HG02981 (cell line): ENCODE data around the gene PPME1.

Source experiments
- ATAC-seq: cut with Tn5 transposase; IDR thresholded peaks from one replicate; pipeline ENCODE4 v1.9.1; 2021; ENCODE audit warnings: mild to moderate bottlenecking, moderate library complexity; ENCODE audit not compliant: unreplicated experiment

Gene PPME1

GRCh38 chr11:74225565-74225964 lies 54.5 kb downstream of the PPME1 start:
- no peak for ATAC-seq

GRCh38 chr11:74226907-74227306 lies 55.8 kb downstream of the PPME1 start:
- no peak for ATAC-seq

- ATAC-seq, result no peak
These were observed 61.3 kb downstream of the PPME1 start for GRCh38 chr11:74232311-74232950.

GRCh38 chr11:74233683-74234082 lies 62.6 kb downstream of the PPME1 start:
- no peak for ATAC-seq

- no peak for ATAC-seq
These were observed 64.0 kb downstream of the PPME1 start for GRCh38 chr11:74235121-74235520.

- no peak for ATAC-seq
These were observed 66.5 kb downstream of the PPME1 start for GRCh38 chr11:74237541-74237940.

GRCh38 chr11:74238243-74238642 lies 67.2 kb downstream of the PPME1 start:
- no peak for ATAC-seq

GRCh38 chr11:74248469-74248868 lies 77.4 kb downstream of the PPME1 start:
- ATAC-seq, result no peak

- no peak for ATAC-seq
These were observed 78.4 kb downstream of the PPME1 start for GRCh38 chr11:74249496-74249895.

GRCh38 chr11:74253361-74253760 lies 82.3 kb downstream of the PPME1 start:
- no peak for ATAC-seq

GRCh38 chr11:74255741-74256375 lies 84.8 kb downstream of the PPME1 start:
- no peak for ATAC-seq

GRCh38 chr11:74256378-74257133 lies 85.5 kb downstream of the PPME1 start:
- no peak for ATAC-seq

GRCh38 chr11:74257959-74258553 lies 87.0 kb downstream of the PPME1 start:
- no peak for ATAC-seq

GRCh38 chr11:74262725-74263124 lies 91.6 kb downstream of the PPME1 start:
- no peak for ATAC-seq

GRCh38 chr11:74265256-74265655 lies 94.2 kb downstream of the PPME1 start:
- no peak for ATAC-seq

- ATAC-seq, result no peak
These were observed 95.9 kb downstream of the PPME1 start for GRCh38 chr11:74267014-74267413.

- ATAC-seq, result no peak
These were observed 97.4 kb downstream of the PPME1 start for GRCh38 chr11:74268456-74268855.

- no peak for ATAC-seq
These were observed 98.2 kb downstream of the PPME1 start for GRCh38 chr11:74269161-74269811.

- ATAC-seq, result no peak
These were observed 101.2 kb downstream of the PPME1 start for GRCh38 chr11:74272276-74272675.

GRCh38 chr11:74276581-74276980 lies 105.5 kb downstream of the PPME1 start:
- no peak for ATAC-seq

- no peak for ATAC-seq
These were observed 107.0 kb downstream of the PPME1 start for GRCh38 chr11:74278103-74278502.
